Measurements from ENCODE around the gene PNPO.
"Not testable (repeated sequence)": the region's sequence is repeated elsewhere in the genome, so short reads cannot be mapped to it uniquely, and the experiment has no call there.

DNA sequence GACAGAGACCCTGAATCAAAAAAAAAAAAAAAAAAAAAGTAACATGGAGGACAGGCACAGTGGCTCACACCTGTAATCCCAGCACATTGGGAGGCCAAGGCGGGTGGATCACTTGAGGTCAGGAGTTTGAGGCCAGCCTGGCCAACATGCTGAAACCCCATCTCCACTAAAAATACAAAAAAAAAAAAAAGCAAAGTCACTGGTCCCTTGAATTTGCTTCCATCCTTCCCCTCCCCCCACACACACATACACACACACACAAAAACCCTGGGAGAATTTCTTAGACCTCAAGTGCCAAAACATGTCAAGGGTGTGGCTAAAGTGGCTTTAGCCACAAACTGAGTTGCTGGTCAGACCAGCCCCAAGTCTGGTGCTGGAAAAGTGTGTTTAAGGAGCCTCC is 47.1 kb downstream of the PNPO start:
- TF ChIP-seq, protein P1, sequence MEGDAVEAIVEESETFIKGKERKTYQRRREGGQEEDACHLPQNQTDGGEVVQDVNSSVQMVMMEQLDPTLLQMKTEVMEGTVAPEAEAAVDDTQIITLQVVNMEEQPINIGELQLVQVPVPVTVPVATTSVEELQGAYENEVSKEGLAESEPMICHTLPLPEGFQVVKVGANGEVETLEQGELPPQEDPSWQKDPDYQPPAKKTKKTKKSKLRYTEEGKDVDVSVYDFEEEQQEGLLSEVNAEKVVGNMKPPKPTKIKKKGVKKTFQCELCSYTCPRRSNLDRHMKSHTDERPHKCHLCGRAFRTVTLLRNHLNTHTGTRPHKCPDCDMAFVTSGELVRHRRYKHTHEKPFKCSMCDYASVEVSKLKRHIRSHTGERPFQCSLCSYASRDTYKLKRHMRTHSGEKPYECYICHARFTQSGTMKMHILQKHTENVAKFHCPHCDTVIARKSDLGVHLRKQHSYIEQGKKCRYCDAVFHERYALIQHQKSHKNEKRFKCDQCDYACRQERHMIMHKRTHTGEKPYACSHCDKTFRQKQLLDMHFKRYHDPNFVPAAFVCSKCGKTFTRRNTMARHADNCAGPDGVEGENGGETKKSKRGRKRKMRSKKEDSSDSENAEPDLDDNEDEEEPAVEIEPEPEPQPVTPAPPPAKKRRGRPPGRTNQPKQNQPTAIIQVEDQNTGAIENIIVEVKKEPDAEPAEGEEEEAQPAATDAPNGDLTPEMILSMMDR (IDR thresholded peaks at IDR 0.05; ENCODE audit: insufficient read depth, low read length, poor library complexity, severe bottlenecking) = not testable (repeated sequence)
- not testable (repeated sequence) for TF ChIP-seq EZH2phosphoT487 (conservative IDR thresholded peaks at IDR 0.05; ENCODE audit: low read length)

Data from SU-DHL-6 (cell line).